Measurements from ENCODE around the gene SEPTIN12. TPM values are rescaled to one million over a fixed set of nuclear protein-coding genes. Genes with fewer than 3 reads are reported as not detected.

The SEPTIN12 gene
- total RNA-seq, 1 experiment from 2014 or later = not detected

- no peak for DNase-seq (ENCODE audit: low read depth)
Measured at GRCh38 chr16:4729876-4730275, 58.3 kb downstream of the SEPTIN12 start.

GRCh38 chr16:4728676-4729075 is 59.5 kb downstream of the SEPTIN12 start:
- no peak for DNase-seq (ENCODE audit: low read depth)

Other genes with a start within 250 kb of the SEPTIN12 start
- 16.0 and 20.9 TPM in 2 replicates for gene CDIP1, start 249.6 kb downstream of the SEPTIN12 start, total RNA-seq (2014; rRNA removed; shearing (Covaris generic))
- not detected in 2 replicates for gene C16orf96, start 232.0 kb downstream of the SEPTIN12 start, total RNA-seq (2014; rRNA removed; shearing (Covaris generic))
- 4.5 and 8.4 TPM in 2 replicates for gene UBALD1, start 173.5 kb downstream of the SEPTIN12 start, total RNA-seq (2014; rRNA removed; shearing (Covaris generic))
- 30.9 and 46.2 TPM in 2 replicates for gene MGRN1, start 163.5 kb downstream of the SEPTIN12 start, total RNA-seq (2014; rRNA removed; shearing (Covaris generic))
- 21.1 and 25.7 TPM in 2 replicates for gene NUDT16L1, start 94.8 kb downstream of the SEPTIN12 start, total RNA-seq (2014; rRNA removed; shearing (Covaris generic))
- 9.3 and 15.8 TPM in 2 replicates for gene ANKS3, start 54.1 kb downstream of the SEPTIN12 start, total RNA-seq (2014; rRNA removed; shearing (Covaris generic))
- 0.81 and 1.4 TPM in 2 replicates for gene DNAAF8, start 53.8 kb downstream of the SEPTIN12 start, total RNA-seq (2014; rRNA removed; shearing (Covaris generic))
- 7.1 and 13.3 TPM in 2 replicates for gene ZNF500, start 21.2 kb downstream of the SEPTIN12 start, total RNA-seq (2014; rRNA removed; shearing (Covaris generic))
- not detected in 2 replicates for gene SMIM22, start 7.0 kb upstream of the SEPTIN12 start, total RNA-seq (2014; rRNA removed; shearing (Covaris generic))
- gene ROGDI, start 14.3 kb upstream of the SEPTIN12 start, total RNA-seq (2014; rRNA removed; shearing (Covaris generic)) = 18.9 and 21.7 TPM in 2 replicates
- 24.9 and 42.0 TPM in 2 replicates for gene GLYR1, start 58.9 kb upstream of the SEPTIN12 start, total RNA-seq (2014; rRNA removed; shearing (Covaris generic))
- 22.8 and 48.3 TPM in 2 replicates for gene UBN1, start 59.1 kb upstream of the SEPTIN12 start, total RNA-seq (2014; rRNA removed; shearing (Covaris generic))
- 1.8 and 2.2 TPM in 2 replicates for gene PPL, start 148.8 kb upstream of the SEPTIN12 start, total RNA-seq (2014; rRNA removed; shearing (Covaris generic))
- 0.02 TPM in 1 of 2 replicates, not detected in the other for gene SEC14L5, start 170.0 kb upstream of the SEPTIN12 start, total RNA-seq (2014; rRNA removed; shearing (Covaris generic))
- 19.0 and 28.6 TPM in 2 replicates for gene NAGPA, start 245.6 kb upstream of the SEPTIN12 start, total RNA-seq (2014; rRNA removed; shearing (Covaris generic))

Measured in M059J (cell line).